Naive B cell (primary cell): ENCODE measurements around the gene CHTF18. TPM values are rescaled to one million over a fixed set of nuclear protein-coding genes. Genes with fewer than 3 reads are reported as not detected.

Experiments used
- ATAC-seq, 2 donors: fragments of 150-1000 bp; cut with Tn5 transposase; 2 replicates each; pipeline ENCODE4 v1.10.0; 2021; ENCODE audit warnings: low read depth in 2 of 2, mild to moderate bottlenecking in 2 of 2, moderate library complexity in 2 of 2
- DNase-seq: peaks from one replicate; pipeline ENCODE4 v3.0.0; 2022
- H3K27ac Mint-ChIP-seq, 6 donors: one replicate each; pipeline ENCODE4 v1.8.0; 2020 to 2022; ENCODE audit warnings: mild to moderate bottlenecking in 6 of 6, mixed read lengths in 6 of 6, moderate library complexity in 5 of 6, inconsistent platforms in 2 of 6
- H3K27me3 Mint-ChIP-seq, 3 donors: one replicate each; pipeline ENCODE4 v1.8.0; 2021 to 2022; ENCODE audit warnings: mixed read lengths in 3 of 3, mild to moderate bottlenecking in 1 of 3
- H3K36me3 Mint-ChIP-seq, 2 donors: one replicate each; pipeline ENCODE4 v1.8.0; 2020 to 2022; ENCODE audit warnings: mixed read lengths in 2 of 2, inconsistent platforms in 1 of 2, mild to moderate bottlenecking in 1 of 2
- H3K4me1 Mint-ChIP-seq, 3 donors: one replicate each; pipeline ENCODE4 v1.8.0; 2020 to 2022; ENCODE audit warnings: mixed read lengths in 3 of 3, inconsistent platforms in 1 of 3, mild to moderate bottlenecking in 1 of 3, moderate library complexity in 1 of 3
- H3K4me3 Mint-ChIP-seq, 8 donors: one replicate each; pipeline ENCODE4 v1.8.0; 2020 to 2022; ENCODE audit warnings: mild to moderate bottlenecking in 8 of 8, mixed read lengths in 8 of 8, moderate library complexity in 8 of 8, inconsistent platforms in 2 of 8
- H3K9me3 Mint-ChIP-seq, 7 donors: one replicate each; pipeline ENCODE4 v1.8.0; 2020 to 2022; ENCODE audit warnings: mixed read lengths in 7 of 7, mild to moderate bottlenecking in 5 of 7, inconsistent platforms in 2 of 7, moderate library complexity in 1 of 7
- polyA plus RNA-seq, 6 donors: library from polyadenylated mRNA; unstranded; fragments of 300-500 nt; fragmentation: Illumina TruSeq; gene quantifications; one replicate each; pipeline ENCODE4 v1.2.3, GENCODE V29; 2021; ENCODE audit warnings: low read depth in 6 of 6

CHTF18 gene
- polyA plus RNA-seq, 6 donors from 2014 or later = 3.4 to 8.4 (median 4.6) TPM

DNA sequence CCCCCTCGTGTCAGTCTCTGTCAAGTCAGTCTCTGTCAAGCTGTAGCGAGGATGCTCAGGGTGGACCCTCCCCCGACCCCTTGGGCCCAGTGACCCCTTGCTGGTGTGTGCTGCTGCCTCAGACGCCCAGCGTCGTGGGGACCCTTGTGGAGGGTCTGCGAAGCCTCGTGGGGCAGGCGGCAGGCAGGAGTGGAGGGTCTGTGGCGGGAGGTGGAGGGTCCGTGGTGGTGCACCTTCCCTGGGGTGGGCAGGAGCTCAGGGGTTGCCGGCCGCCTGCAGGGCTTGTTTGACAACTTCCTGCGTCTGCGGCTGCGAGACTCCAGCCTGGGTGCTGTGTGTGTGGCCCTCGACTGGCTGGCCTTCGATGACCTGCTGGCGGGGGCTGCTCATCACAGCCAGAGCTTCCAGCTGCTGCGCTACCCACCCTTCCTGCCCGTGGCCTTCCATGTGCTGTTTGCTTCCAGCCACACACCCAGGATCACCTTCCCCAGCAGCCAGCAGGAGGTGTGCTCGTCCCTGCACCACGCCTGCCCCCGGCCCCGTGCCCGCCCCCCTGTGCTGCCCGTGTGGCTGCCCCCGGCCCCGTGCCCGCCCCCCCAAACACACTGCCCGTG is 6.5 kb downstream of the CHTF18 start:
- H3K9me3 Mint-ChIP-seq = peaks cover 0 to 3% (median 0%) of the 10 kb centered on the region in 7 donors
- peaks cover 0 to 5% (median 5%) of the 10 kb centered on the region in 3 donors for H3K4me1 Mint-ChIP-seq
- DNase-seq (no peak), ATAC-seq (no peak)
- H3K27ac Mint-ChIP-seq = no peak overlapping the region
- peaks cover 0 to 16% of the 10 kb centered on the region in 2 donors for H3K36me3 Mint-ChIP-seq
- peaks cover 0 to 16% (median 8%) of the 10 kb centered on the region in 3 donors for H3K27me3 Mint-ChIP-seq
- H3K4me3 Mint-ChIP-seq = no peak overlapping the region

DNA sequence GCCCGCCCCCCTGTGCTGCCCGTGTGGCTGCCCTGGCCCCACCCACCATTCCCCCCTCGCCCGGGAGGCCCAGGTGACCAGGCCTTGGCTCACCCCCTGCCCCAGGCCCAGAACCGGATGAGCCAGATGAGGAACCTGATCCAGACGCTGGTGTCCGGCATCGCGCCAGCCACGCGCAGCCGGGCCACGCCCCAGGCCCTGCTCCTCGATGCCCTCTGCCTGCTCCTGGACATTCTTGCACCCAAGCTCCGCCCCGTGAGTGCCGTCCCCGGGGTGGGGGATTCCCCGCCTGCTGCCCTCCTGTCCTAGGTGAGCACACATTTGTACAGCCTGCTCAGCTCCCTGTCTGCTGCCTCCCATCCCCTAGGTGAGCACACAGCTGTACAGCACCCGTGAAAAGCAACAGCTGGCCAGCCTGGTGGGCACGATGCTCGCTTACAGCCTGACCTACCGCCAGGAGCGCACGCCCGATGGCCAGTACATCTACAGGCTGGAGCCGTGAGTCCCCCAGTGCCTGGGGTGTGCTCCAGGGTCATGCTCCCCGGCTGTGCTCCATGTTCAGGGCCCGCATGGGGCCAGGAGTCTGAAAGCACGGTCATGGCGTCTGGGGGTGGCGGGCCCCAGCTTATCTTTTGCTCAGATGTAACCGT is 7.3 kb downstream of the CHTF18 start:
- H3K36me3 Mint-ChIP-seq = peaks cover 0 to 16% of the 10 kb centered on the region in 2 donors
- no peak overlapping the region for H3K4me3 Mint-ChIP-seq
- peaks cover 0 to 16% (median 8%) of the 10 kb centered on the region in 3 donors for H3K27me3 Mint-ChIP-seq
- H3K4me1 Mint-ChIP-seq = peaks cover 0 to 5% (median 5%) of the 10 kb centered on the region in 3 donors
- DNase-seq = no peak
- ATAC-seq = no peak
- peaks cover 0 to 3% (median 0%) of the 10 kb centered on the region in 7 donors for H3K9me3 Mint-ChIP-seq
- H3K27ac Mint-ChIP-seq = no peak overlapping the region

DNA sequence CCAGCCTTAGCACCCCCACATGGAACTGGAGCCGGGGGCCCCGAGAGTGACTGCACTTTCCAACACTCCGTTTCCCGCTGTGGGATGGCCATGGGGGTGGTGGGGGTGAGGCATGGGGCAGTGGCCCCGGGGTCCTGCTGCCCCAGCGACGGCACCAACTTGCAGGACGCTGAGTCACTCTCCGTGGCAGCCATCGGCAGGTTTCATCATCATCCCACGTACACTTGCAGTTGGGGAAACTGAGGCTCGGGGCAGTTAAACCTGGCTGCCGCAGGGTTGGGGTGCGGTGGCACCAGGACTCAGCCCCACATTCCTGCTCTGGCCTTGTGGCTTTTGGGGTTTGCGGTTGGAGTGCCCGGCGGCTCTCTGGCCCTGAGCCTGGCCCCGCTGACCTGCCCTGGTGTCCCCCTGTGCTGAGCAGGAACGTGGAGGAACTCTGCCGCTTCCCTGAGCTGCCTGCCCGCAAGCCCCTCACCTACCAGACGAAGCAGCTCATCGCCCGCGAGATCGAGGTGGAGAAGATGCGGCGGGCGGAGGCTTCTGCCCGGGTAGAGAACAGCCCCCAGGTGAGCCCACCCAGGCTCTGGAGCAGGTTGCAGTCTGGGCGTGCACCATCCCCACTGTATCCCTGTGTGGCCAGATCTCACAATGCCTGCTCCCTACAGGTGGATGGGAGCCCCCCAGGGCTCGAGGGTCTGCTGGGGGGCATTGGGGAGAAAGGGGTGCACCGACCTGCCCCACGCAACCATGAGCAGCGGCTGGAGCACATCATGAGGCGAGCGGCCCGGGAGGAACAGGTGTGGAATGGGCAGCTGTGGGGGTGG is 8.1 kb downstream of the CHTF18 start:
- peaks cover 0 to 20% (median 8%) of the 10 kb centered on the region in 3 donors for H3K27me3 Mint-ChIP-seq
- peaks cover 0 to 10% of the 10 kb centered on the region in 2 donors for H3K36me3 Mint-ChIP-seq
- no peak overlapping the region for H3K27ac Mint-ChIP-seq
- H3K4me3 Mint-ChIP-seq = no peak overlapping the region
- peaks cover 0 to 3% (median 2%) of the 10 kb centered on the region in 3 donors for H3K4me1 Mint-ChIP-seq
- peaks cover 0 to 3% (median 0%) of the 10 kb centered on the region in 7 donors for H3K9me3 Mint-ChIP-seq
- DNase-seq = no peak
- ATAC-seq = no peak

DNA sequence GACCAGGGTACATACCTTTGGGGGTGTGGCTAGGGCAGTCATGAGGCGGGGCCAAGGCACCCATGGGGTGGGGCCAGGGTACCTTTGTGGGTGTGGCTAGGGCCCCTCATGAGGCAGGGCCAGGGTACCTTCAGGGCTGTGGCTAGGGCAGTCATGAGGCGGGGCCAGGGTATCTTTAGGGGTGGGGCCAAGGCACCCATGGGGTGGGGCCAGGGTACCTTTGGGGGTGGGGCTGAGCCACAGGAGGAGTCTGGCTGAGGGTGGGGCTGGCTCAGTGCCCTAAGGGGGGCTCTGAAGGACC is 8.7 kb downstream of the CHTF18 start:
- no peak for ATAC-seq
- Mint-ChIP-seq H3K4me1 (no peaks in the 10 kb centered on the region), H3K36me3 (peaks cover 0 to 8% of the 10 kb centered on the region in 2 donors)

DNA sequence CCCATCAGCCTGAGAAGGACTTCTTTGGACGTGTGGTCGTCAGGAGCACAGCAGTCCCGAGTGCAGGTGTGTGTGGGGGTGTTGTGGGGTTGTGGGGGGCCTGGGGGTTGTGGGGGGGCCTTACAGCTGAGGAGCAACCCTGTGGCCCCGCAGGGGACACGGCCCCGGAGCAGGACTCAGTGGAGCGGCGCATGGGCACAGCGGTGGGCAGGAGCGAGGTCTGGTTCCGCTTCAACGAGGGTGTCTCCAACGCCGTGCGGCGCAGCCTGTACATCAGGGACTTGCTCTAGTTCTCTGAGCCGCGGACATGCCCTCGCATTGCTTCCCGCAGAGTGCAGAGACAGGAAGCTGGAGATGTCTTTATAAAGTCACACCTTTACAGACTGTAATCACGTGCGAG is 9.3 kb downstream of the CHTF18 start:
- no peak overlapping the region for H3K4me3 Mint-ChIP-seq
- H3K27me3 Mint-ChIP-seq = peaks cover 0 to 30% (median 8%) of the 10 kb centered on the region in 3 donors
- DNase-seq = no peak
- H3K4me1 Mint-ChIP-seq = no peaks in the 10 kb centered on the region
- H3K9me3 Mint-ChIP-seq = peaks cover 0 to 3% (median 0%) of the 10 kb centered on the region in 7 donors
- no peak overlapping the region for H3K27ac Mint-ChIP-seq
- no peak for ATAC-seq
- peaks cover 0 to 8% of the 10 kb centered on the region in 2 donors for H3K36me3 Mint-ChIP-seq

More for the DNA sequence above, 8.7 kb downstream of the CHTF18 start:
- no peak overlapping the region for H3K4me3 Mint-ChIP-seq
- no peak overlapping the region for H3K27ac Mint-ChIP-seq
- DNase-seq = no peak
- H3K9me3 Mint-ChIP-seq = peaks cover 0 to 3% (median 0%) of the 10 kb centered on the region in 7 donors
- H3K27me3 Mint-ChIP-seq = peaks cover 0 to 25% (median 8%) of the 10 kb centered on the region in 3 donors

DNA sequence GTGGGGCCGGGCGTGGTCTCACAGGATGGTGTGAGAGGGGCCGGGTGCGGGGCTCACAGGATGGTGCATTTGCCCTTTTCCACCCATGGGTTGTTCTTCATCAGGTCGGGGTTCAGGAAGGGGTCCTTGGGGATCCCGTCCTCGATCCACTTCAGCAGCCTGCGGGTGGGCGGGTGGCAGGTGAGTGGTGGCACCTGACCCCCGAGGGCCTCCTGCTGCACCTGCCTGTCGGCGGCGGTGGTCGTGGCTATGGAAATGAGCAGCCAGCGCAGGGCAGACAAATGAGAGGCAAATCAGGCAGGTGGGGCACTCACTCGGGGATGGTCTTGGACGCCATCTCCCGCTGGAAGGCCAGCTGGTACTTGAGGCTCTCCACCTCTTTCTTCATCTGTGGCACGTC is 10.2 kb downstream of the CHTF18 start:
- Mint-ChIP-seq H3K27ac (no peak overlapping the region), H3K4me1 (no peaks in the 10 kb centered on the region), H3K4me3 (no peak overlapping the region), H3K36me3 (peaks cover 0 to 8% of the 10 kb centered on the region in 2 donors), H3K9me3 (peaks cover 0 to 3% (median 0%) of the 10 kb centered on the region in 7 donors), H3K27me3 (peaks cover 0 to 30% (median 8%) of the 10 kb centered on the region in 3 donors)
- DNase-seq (no peak), ATAC-seq (no peak)

DNA sequence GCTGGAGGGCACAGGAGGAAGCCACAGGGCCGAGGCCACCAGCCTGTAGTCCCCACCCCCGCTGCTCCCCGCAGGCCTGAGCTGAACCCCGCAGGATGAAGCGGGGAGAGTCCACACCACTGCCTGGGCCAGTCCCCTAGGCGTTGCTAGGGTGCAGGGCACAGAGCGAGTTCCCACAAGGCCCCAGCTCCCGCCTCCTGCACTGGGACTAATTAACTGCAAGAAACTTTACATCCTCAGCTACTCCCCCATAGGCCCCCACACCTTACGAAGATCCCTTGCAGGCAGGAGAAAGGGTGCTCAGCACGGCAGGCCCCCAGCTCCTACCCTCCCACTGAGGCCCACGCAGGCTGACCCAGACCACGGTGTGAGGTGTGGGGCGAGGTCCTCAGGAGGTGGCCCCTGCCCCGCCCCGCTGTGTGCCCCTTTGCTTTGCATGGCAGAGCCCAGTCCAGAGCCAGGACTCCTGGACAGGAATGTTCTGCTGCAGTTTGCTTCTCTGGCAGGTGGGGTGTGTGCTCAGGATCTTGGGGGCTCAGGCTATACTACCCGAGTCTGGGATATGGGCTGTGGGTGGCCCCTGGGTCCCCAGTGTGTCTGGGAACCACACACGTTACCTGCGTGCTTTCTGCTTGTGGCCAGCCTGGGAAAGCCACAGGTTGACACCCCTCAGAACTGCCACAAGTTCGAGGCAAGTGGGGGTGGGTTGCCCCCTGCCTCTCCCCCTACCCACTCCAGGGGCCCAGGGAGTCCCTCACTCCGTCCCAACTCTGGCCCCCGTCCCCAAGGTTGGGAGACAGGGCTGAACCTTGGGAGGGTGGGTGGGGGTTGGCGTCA is 10.9 kb downstream of the CHTF18 start:
- ATAC-seq = no peak
- Mint-ChIP-seq H3K4me1 (no peaks in the 10 kb centered on the region), H3K36me3 (peaks cover 0 to 8% of the 10 kb centered on the region in 2 donors), H3K9me3 (peaks cover 0 to 3% (median 0%) of the 10 kb centered on the region in 7 donors), H3K27me3 (peaks cover 0 to 32% (median 8%) of the 10 kb centered on the region in 3 donors), H3K4me3 (no peak overlapping the region), H3K27ac (no peak overlapping the region)
- DNase-seq = no peak

DNA sequence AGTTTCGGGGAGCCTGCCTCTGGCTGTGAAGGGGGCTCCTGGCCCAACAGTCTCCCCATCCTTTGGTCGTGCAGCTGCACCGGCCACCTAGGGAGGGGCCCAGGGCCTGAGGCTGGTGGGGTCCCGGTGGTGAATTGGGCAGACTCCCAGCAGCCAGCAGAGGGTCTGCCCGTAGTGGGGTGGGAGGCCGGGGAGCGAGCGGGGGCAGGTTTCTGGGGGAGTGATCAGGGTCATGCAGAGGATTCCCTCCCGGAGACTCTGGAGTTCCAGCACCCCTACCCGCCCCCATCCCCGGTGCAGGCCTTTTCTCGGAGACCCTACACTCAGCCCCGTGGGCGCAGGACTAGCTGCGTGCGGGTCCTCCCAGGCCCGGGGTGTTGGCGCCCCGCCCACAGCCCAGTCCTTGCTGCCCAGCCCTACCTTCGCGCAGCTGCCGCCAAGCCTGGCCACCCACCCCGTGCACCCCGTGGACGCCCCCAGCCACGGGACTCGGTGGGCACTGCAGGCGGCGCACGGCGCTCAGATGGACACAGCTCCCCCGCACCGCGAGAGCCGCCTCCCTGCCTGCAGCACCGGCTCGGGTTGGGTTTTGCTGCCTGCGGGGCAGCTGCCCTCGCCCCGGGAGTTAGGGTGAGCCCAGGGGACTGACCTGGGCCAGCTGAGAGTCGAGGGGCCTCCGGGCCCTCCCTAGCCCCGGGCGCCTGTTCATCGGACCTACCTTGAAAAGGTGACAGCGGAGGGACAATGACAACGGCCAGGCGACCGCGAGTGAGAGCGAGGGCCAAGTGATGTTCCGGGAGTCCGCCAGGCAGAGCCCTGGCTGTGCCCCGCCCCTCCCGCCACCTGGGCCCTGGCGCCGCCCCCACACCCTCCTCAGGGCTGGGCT is 11.8 kb downstream of the CHTF18 start, which contains the start of gene GNG13:
Gene GNG13, minus strand, starts transcription at position 787 of the 886 bp plus-strand sequence. CDS start 1,657 bp downstream, outside the sequence.
- Mint-ChIP-seq H3K4me3 (peak within 1 kb of the TSS in 1 of 8 donors; percentile 52), H3K9me3 (peaks cover 0 to 3% (median 0%) of the 10 kb centered on the region in 7 donors), H3K36me3 (peaks cover 0 to 8% of the 10 kb centered on the region in 2 donors), H3K27me3 (peaks cover 0 to 35% (median 8%) of the 10 kb centered on the region in 3 donors), H3K27ac (no peak within 1 kb of the TSS), H3K4me1 (no peaks in the 10 kb centered on the region)
- no peak for ATAC-seq
- DNase-seq = no peak

DNA sequence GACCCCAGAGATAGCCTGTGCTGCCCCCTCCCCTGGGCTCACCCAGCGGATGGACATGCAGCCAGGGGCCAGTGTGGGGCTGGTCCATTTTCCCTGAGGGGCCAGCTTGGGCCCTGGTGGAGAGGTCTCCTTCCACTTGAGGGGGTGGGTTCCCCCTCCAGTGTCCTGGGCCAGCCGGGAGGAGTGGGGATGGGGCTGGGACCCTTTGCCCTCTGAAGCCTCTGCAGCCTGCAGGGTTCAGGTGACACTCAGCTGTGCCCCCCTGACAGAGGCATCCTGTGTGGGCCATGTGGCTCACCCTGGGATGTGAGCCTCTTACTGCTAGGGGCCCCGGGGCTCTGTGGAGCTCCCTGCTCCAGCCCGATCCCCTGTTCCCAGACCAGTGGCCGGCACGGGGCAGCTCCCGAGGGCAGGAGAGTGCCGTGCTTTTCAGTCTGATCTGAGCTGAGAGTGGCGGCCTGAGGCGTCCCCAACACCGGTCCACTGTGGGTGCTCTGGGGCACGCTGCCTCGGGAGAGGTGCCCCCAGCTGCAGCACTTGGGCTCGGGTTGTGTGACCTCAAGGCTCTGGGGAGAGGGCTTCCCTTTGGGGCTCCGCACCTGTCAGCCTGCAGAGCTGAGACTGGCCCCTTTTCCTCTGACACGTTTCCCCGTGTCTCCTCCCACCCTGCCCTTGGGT is 12.6 kb downstream of the CHTF18 start:
- ATAC-seq (peak; percentile 13 to 38), DNase-seq (no peak)
- no peak overlapping the region for H3K27ac Mint-ChIP-seq
- H3K36me3 Mint-ChIP-seq = peaks cover 0 to 8% of the 10 kb centered on the region in 2 donors
- no peak overlapping the region for H3K4me3 Mint-ChIP-seq
- H3K27me3 Mint-ChIP-seq = peaks cover 0 to 35% (median 8%) of the 10 kb centered on the region in 3 donors
- no peaks in the 10 kb centered on the region for H3K4me1 Mint-ChIP-seq
- H3K9me3 Mint-ChIP-seq = peaks cover 0 to 3% (median 0%) of the 10 kb centered on the region in 7 donors

DNA sequence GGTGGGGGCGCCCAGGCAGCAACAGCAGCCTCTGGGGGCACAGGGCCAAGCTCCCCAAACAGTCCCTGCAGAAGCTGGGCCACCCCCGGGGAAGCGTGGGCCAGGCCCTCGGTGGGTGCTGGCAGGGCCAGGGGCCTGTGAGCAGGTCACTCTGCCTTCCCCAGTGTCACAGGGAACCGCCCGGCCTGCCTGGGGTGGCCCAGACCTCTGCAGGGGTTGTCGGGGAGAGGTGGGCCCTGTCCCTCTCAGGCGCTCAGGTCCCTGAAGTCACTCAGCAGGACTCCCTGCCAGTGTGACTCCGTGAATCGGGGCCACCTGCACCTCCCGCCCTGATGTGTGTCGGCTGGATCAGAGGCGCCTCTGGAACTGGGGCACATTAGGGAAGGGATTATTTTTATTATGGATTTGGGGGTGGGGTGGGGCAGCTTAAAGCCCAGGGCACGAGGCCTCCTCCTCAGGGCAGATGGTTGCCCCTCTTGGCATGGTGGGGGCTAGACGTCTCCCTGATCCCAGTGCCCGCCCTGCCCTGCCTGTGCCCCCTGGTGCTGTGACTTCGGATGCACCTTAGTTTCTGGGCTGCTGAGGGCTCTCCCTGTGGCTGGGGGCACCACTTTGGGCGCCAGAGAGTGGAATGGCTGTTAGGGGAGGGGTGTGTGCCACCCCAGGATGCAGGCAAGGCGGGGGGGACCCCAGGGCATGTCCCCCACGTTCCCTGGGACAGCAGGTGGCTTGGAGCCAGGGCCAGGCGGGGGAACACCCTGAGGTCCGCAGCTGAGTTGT is 13.4 kb downstream of the CHTF18 start:
- ATAC-seq (no peak), DNase-seq (no peak)
- Mint-ChIP-seq H3K9me3 (peaks cover 0 to 3% (median 0%) of the 10 kb centered on the region in 7 donors), H3K4me3 (no peak overlapping the region), H3K4me1 (peaks cover 0 to 2% (median 0%) of the 10 kb centered on the region in 3 donors), H3K27me3 (peaks cover 0 to 35% (median 8%) of the 10 kb centered on the region in 3 donors), H3K27ac (no peak overlapping the region), H3K36me3 (peaks cover 0 to 8% of the 10 kb centered on the region in 2 donors)

DNA sequence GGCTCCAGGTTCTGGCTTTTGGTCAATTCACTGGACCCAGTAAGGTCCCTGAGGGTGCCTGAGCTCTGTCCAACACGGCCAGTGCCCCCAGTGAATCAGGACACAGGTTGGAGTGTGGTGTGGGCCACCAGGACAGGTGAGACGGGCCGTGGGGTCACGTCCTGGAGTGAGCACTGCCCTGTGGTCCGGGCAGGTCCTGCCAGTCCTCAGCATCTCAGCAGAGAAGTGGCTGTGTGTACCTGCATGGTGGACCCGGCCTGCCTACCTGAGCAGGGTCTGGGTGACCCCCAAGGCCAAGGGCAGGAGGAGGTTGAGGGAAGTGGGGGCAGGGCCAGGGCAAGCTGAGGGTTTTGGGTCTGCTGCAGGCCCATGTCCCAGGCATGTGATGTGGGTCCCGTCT is 14.0 kb downstream of the CHTF18 start:
- no peak for DNase-seq
- Mint-ChIP-seq H3K27me3 (peaks cover 0 to 35% (median 8%) of the 10 kb centered on the region in 3 donors), H3K4me3 (no peak overlapping the region), H3K27ac (no peak overlapping the region), H3K9me3 (peaks cover 0 to 3% (median 0%) of the 10 kb centered on the region in 7 donors), H3K4me1 (peaks cover 0 to 4% (median 0%) of the 10 kb centered on the region in 3 donors), H3K36me3 (peaks cover 0 to 8% of the 10 kb centered on the region in 2 donors)
- no peak for ATAC-seq
